Activated CD8-positive, alpha-beta memory T cell treated with anti-CD3 and anti-CD28 coated beads for 1 hour (primary cell): ENCODE results near the gene MAGI1.

Experiments
- DNase-seq, 2 donors: peaks; one replicate each; pipeline ENCODE4 v3.0.0-alpha.2; 2020; ENCODE audit warnings: low read depth in 1 of 2; ENCODE audit errors: extremely low read depth in 1 of 2

The MAGI1 gene

DNA sequence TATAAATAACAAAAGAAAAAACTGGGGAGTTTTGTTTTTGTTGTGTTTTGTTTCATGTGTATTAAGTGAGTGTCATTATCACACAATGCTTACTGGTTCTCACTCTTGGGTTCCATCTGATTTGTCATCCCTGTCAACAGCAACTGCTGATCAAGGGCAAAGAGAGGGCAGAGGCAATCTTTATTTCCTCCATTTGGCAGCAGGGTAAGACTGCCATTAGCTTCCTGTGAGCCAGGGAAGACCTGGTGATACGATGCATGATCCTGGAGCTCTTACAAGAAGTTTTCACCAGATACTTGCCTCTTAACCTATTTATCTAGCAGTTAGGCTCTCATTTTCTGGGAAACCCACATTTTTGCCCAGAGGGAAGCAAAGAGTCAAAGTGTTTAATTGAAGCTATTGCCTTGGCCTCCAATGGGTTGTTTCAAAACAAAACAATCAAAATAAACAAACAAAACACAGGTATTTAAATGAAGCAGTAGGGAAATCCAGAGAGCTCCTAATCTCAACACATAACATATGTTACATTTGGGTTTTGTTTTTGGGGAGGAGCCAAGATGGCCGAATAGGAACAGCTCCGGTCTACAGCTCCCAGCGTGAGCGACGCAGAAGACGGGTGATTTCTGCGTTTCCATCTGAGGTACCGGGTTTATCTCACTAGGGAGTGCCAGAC is 529.8 kb downstream of the MAGI1 start:
- no peak for DNase-seq

DNA sequence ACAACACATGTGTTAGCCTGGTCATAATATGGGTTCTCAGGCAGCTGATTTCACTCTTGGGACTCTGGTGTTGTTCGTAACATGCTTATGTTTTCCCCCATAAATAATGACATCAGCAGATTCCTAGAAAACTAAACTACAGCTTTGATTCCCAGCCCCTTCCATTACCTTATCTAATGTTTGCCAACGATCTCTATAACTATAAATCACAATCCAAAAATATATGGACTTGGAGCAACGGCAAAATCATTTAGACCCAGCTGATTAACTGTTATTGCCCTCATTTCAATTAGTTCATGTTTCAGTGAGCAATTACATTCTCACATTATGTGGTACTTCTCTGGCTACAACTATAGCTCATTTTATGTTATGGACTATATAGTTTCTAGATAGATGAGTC is 531.3 kb downstream of the MAGI1 start:
- no peak for DNase-seq

- no peak for DNase-seq
Observed at GRCh38 chr3:65503776-65504175, 534.9 kb downstream of the MAGI1 start.

- DNase-seq, result no peak
Observed at GRCh38 chr3:65502526-65502925, 536.2 kb downstream of the MAGI1 start.

DNA sequence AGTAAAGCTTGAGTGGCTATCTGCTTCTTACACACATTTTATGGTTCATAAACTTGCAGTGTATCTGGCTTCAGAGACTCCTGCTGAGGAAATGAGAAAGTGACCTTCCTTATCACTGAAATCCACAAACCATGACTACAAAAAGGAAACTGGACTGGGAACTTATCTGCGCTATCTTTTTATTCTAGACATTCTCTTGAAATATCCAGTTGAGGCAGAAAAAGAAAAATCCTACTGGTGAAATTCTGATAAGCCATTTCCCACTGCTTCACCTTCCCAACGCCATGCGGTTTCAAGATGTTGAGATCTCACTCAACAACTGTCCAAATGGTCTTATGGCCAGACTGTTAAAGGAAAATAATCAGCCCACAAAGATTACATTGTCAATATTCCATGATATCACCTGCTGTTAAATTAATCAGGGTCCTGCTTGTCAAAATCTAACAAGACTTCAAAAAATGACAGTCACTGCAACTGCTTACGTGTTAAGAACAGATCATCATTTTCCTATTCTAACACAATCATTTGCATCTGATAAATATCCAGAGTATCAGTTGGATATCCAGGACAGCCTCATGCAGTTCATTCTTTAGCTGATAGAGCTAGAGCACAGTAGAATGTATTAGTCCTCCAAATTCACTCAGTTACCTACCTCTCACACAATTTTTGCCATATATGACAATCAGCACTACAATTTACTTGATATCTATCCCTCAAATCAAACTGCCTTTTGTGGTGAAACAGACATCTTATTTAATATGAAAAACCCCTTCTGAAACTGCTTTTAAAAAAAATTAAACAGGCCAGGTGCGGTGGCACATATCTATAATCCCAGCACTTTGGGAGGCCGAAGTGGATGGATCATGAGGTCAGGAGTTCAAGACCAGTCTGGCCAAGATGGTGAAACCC is 538.1 kb downstream of the MAGI1 start:
- DNase-seq, result no peak

GRCh38 chr3:65497846-65498245 is 540.9 kb downstream of the MAGI1 start:
- DNase-seq, result no peak

- DNase-seq, result no peak
Observed at GRCh38 chr3:65497236-65497635, 541.5 kb downstream of the MAGI1 start.

DNA sequence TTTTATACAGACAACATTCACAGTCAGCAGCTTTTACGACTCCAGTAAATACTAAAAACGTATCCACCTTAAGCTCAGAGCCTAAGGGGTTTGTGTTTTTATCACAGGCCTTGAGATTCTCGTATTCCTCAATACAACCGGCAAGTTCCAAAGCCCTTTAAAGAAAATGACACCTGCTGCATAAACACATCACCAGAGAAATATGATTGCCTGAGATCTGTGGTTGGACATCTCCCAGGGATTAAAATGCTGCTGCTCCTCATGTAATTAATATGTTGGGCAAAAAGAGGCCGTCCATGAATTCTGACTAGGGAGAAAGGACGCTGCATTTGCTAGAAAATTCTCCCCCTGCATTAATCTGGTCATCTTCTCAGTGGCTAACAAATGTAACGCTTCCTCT is 544.8 kb downstream of the MAGI1 start:
- DNase-seq, result no peak

DNA sequence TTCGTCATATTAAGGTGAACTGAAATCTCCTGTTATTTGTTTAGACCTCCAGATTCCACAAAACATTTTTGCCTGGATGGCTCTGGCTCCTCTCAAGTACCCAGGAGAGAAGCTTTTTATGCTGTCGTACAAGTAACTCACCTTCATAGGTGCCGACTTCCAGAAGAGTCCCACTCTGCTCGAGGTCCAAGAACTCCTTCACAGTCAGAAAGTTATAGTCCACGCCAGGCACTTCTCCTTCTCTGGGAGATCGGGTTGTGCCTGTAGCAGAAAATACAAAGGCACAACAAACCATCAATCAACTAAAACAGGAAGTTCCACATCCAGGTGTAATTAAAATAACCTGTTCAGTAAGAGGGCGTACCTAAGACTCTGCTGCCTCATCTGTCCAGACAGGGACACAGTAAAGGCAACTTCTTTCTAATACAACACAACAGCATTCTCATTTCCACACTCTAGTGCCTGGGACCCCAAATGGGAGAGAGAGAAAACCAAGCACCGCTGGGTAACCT is 545.3 kb downstream of the MAGI1 start:
- DNase-seq, result no peak

- no peak for DNase-seq
Observed at GRCh38 chr3:65492249-65492648, 546.5 kb downstream of the MAGI1 start.

DNA sequence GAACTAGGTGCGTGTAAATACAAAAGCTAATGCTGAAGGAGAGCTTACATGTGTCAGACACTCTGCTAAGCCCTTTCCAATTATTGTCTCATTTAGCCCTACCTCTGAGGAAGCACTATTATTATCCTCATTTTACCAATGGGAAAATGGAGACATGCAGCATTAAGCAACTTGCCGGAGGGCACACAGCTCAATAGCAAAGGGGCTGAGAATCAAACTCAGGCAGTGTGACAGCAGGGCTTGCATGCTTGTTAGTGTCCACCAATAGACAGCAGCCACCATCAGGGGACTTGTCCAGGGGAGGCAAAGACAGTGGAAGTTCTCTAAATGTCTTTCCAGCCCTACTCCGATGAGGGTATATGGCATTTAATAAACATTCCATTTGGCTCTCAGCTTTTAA is 548.6 kb downstream of the MAGI1 start:
- DNase-seq, result no peak

- DNase-seq, result no peak
Observed at GRCh38 chr3:65489253-65489652, 549.5 kb downstream of the MAGI1 start.

GRCh38 chr3:65485826-65486469 is 552.8 kb downstream of the MAGI1 start:
- DNase-seq, result no peak

GRCh38 chr3:65484964-65485363 is 553.8 kb downstream of the MAGI1 start:
- no peak for DNase-seq

DNA sequence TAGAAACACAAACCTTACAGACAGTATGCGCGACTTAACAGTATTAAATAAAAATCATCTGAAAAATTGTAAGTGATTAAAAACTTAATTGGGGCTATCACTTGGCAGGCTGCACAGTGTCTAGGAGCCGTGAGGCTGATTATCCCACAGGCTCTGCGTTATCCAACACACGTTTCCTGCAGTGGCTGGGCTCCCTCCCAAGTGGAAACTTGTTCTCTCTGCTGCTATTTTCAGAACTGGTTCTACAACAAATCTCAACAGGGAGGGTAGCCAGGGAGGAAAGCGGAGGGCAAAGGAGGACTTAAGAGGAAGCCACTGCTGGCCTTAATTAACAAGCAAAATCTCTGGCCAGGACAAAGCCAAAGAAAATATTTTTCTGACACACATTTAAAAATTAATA is 555.2 kb downstream of the MAGI1 start:
- no peak for DNase-seq

DNA sequence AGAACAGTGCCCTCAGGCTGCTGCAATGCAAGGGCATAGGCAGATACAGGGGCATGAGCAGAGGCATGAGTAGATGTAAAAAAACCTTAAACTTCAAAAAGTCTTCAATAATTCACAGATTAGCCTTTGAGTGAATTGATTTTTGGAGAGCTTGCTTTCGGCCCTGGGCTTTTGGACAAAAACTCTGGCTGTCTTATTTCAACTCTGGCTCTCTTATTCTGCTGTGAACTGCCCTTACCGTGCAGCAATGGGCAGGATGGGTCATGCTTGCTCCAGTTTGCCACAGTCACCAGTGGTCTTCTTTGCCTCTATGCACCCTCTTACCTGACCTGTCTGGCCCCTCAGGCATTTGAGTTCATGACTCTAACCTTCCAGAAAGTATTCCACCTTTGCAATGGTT is 555.7 kb downstream of the MAGI1 start:
- no peak for DNase-seq

GRCh38 chr3:65481085-65481484 is 557.6 kb downstream of the MAGI1 start:
- no peak for DNase-seq

- no peak for DNase-seq
Observed at GRCh38 chr3:65479990-65480389, 558.7 kb downstream of the MAGI1 start.

DNA sequence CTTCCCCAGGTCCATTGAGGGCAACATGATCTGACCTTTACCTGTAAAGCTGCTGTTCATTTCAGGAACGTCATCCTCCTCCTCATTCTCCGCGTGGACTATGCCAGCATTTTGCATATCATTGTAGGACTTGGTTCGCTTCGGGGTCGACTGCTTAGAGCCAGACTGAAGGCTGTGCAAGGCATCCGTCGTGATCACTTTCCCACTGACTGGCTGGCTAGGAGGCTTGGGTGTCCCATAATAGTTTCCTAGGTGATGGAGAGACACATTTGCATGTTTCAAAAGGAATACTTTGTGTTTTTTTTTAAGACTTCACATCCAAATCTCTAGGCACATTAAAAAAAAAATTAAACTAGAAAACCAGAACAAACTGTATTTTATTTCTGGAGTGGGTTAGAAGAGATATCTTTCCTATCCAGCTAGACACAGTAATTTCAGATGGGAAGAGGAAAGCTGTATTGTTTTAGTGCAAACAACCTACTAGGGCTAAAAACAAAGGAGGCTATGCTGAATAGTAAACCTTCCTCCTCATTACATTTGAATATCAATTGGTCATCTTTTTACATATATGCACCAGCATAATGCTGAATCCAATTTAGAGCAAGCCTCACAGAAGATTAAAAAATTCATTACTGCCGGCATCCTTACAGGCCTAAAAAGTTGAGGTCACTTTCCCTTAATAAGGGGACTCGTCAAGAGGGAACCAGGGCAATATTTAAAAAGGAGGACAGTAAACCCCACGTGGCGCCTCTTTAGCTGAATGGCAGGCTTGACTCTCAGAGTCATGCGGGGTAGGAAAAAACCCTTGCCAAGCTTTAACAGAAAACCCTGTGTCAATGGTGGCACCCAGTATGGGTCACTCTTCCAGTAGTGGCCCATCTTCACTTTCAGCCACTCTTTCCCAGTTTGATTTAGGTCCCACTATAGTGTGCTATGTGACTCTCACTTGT is 559.9 kb downstream of the MAGI1 start:
- no peak for DNase-seq

- DNase-seq, result no peak
Observed at GRCh38 chr3:65473736-65474135, 565.0 kb downstream of the MAGI1 start.
